Measurements from ENCODE around the gene ABHD12.

ABHD12 gene

GRCh38 chr20:25380945-25381614 is 9.6 kb downstream of the ABHD12 start:
- DNase-seq, result no peak

GRCh38 chr20:25378884-25379733 is 11.5 kb downstream of the ABHD12 start:
- no peak for DNase-seq

GRCh38 chr20:25378189-25378883 is 12.3 kb downstream of the ABHD12 start:
- DNase-seq, result no peak

GRCh38 chr20:25376886-25377285 is 13.7 kb downstream of the ABHD12 start:
- no peak for DNase-seq

GRCh38 chr20:25376236-25376635 is 14.4 kb downstream of the ABHD12 start:
- no peak for DNase-seq

- DNase-seq, result no peak
Observed at GRCh38 chr20:25374842-25375241, 15.8 kb downstream of the ABHD12 start.

GRCh38 chr20:25372584-25373336 is 17.9 kb downstream of the ABHD12 start:
- peak in 1 of 2 experiments; percentile 61 for DNase-seq

GRCh38 chr20:25369971-25370370 is 20.7 kb downstream of the ABHD12 start:
- DNase-seq, result no peak

GRCh38 chr20:25369529-25369928 is 21.1 kb downstream of the ABHD12 start:
- no peak for DNase-seq

- no peak for DNase-seq
Observed at GRCh38 chr20:25368976-25369375, 21.7 kb downstream of the ABHD12 start.

GRCh38 chr20:25368526-25368925 is 22.1 kb downstream of the ABHD12 start:
- no peak for DNase-seq

GRCh38 chr20:25364879-25365699 is 25.5 kb downstream of the ABHD12 start:
- no peak for DNase-seq

- DNase-seq, result no peak
Observed at GRCh38 chr20:25364180-25364788, 26.4 kb downstream of the ABHD12 start.

- peak in 1 of 2 experiments; percentile 71 for DNase-seq
Observed at GRCh38 chr20:25361287-25361683, 29.4 kb downstream of the ABHD12 start.

GRCh38 chr20:25360631-25361286 is 29.9 kb downstream of the ABHD12 start:
- peak in 1 of 2 experiments; percentile 58 for DNase-seq

- no peak for DNase-seq
Observed at GRCh38 chr20:25356271-25356933, 34.2 kb downstream of the ABHD12 start.

- DNase-seq, result no peak
Observed at GRCh38 chr20:25355866-25356265, 34.8 kb downstream of the ABHD12 start.

GRCh38 chr20:25355011-25355595 is 35.5 kb downstream of the ABHD12 start:
- no peak for DNase-seq

- DNase-seq, result no peak
Observed at GRCh38 chr20:25353747-25354705, 36.6 kb downstream of the ABHD12 start.

Measured in SW 1271 (cell line).